ENCODE results near the gene ITGB5. TPM values are rescaled to one million over a fixed set of nuclear protein-coding genes. Genes with fewer than 3 reads are reported as not detected.

ITGB5 gene
- total RNA-seq, 1 donor from 2014 or later: 122 TPM

- Histone ChIP-seq H3K27me3 (ENCODE audit: low read depth) (no peaks in the 10 kb centered on the region), H3K36me3 (peaks cover 40% of the 10 kb centered on the region), H3K9me3 (replicated peaks) (no peaks in the 10 kb centered on the region), H3K4me3 (no peak overlapping the region), H3K27ac (replicated peaks) (peak overlapping the region; percentile 43), H3K4me1 (peaks cover 33% of the 10 kb centered on the region)
- TF ChIP-seq CTCF (IDR thresholded peaks at IDR 0.05; ENCODE audit: borderline replicate concordance): no peak
- DNase-seq: no peak
- intact Hi-C loops (cut with micrococcal nuclease): no loop called here
These were observed 36.0 kb downstream of the ITGB5 start for GRCh38 chr3:124851136-124851535.

DNA sequence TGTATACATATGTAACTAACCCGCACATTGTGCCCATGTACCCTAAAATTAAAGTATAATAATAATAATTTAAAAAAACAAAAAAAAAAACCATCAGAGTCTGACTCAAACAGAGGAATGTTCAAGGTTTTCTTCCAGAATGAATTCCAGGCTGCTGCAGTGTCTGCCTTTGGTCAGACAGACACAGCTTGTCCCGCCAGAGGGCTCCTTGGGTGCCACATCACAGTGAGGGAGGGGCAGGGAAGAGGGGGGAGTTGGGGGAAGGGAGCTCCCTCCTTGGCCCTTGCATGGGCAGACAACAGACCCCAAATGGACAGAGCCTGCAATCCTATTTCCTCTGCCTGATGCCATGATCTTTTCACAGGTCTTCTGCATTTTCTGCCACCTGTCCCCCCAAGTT, 36.5 kb downstream of the ITGB5 start:
- H3K4me3 ChIP-seq: no peak overlapping the region
- no peaks in the 10 kb centered on the region for H3K27me3 ChIP-seq (ENCODE audit: low read depth)
- TF ChIP-seq CTCF (IDR thresholded peaks at IDR 0.05; ENCODE audit: borderline replicate concordance): no peak
- no peaks in the 10 kb centered on the region for H3K9me3 ChIP-seq (replicated peaks)
- peaks cover 38% of the 10 kb centered on the region for H3K4me1 ChIP-seq
- peaks cover 35% of the 10 kb centered on the region for H3K36me3 ChIP-seq
- intact Hi-C loops (cut with micrococcal nuclease): no loop called here
- H3K27ac ChIP-seq (replicated peaks): peak overlapping the region; percentile 43
- peak; percentile 22 for DNase-seq

DNA sequence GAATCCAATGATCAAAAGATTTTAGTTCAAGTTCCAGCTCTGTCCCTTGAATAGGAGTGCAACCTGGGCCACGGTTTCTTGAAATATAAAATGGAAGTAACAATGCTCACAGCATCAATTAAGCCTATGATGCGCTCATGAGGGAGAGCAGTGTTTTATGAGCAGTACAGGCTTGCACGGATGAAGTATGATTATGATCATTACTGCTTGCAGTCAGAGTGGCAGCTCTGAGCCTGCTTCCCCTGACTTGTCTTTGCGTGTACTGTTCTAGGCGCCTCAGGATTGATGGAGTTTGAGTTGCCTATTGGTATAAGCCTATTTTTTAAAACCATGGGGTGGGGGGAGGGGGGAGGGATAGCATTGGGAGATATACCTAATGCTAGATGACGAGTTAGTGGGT, 37.0 kb downstream of the ITGB5 start:
- peaks cover 34% of the 10 kb centered on the region for H3K36me3 ChIP-seq
- intact Hi-C loops (cut with micrococcal nuclease): no loop called here
- no peak overlapping the region for H3K4me3 ChIP-seq
- no peaks in the 10 kb centered on the region for H3K9me3 ChIP-seq (replicated peaks)
- H3K4me1 ChIP-seq: peaks cover 42% of the 10 kb centered on the region
- DNase-seq: no peak
- peak overlapping the region; percentile 43 for H3K27ac ChIP-seq (replicated peaks)
- H3K27me3 ChIP-seq (ENCODE audit: low read depth): no peaks in the 10 kb centered on the region
- TF ChIP-seq CTCF (IDR thresholded peaks at IDR 0.05; ENCODE audit: borderline replicate concordance): no peak

GRCh38 chr3:124848300-124848699, 38.9 kb downstream of the ITGB5 start:
- H3K4me1 ChIP-seq: peaks cover 60% of the 10 kb centered on the region
- H3K36me3 ChIP-seq: peaks cover 24% of the 10 kb centered on the region
- H3K27ac ChIP-seq (replicated peaks): no peak overlapping the region
- no peak overlapping the region for H3K4me3 ChIP-seq
- H3K9me3 ChIP-seq (replicated peaks): no peaks in the 10 kb centered on the region
- intact Hi-C loops (cut with micrococcal nuclease): no loop called here
- no peaks in the 10 kb centered on the region for H3K27me3 ChIP-seq (ENCODE audit: low read depth)
- DNase-seq: no peak
- TF ChIP-seq CTCF (IDR thresholded peaks at IDR 0.05; ENCODE audit: borderline replicate concordance): no peak

DNA sequence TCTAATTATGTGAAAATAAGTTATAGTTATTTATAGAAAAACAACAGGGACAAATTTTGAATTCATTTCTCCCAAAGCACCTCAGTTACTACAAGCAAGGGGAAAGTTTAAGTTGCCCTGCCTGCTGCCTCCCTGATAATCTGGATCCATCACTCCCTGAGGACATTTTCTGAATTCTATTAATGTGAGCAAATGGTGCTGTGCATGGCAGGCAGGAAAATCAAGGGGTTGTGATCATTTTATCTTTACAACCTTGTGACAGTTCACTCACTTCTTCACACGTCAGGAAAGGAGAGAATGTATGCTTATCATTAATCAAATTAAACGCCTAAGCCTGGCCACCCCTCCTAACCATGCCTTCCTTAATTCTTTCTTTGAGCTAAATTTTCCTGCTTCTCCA, 39.3 kb downstream of the ITGB5 start:
- no peak overlapping the region for H3K4me3 ChIP-seq
- no peaks in the 10 kb centered on the region for H3K27me3 ChIP-seq (ENCODE audit: low read depth)
- H3K4me1 ChIP-seq: peaks cover 64% of the 10 kb centered on the region
- no peak for DNase-seq
- H3K36me3 ChIP-seq: peaks cover 24% of the 10 kb centered on the region
- H3K27ac ChIP-seq (replicated peaks): no peak overlapping the region
- intact Hi-C loops (cut with micrococcal nuclease): no loop called here
- no peaks in the 10 kb centered on the region for H3K9me3 ChIP-seq (replicated peaks)
- TF ChIP-seq CTCF (IDR thresholded peaks at IDR 0.05; ENCODE audit: borderline replicate concordance): no peak

DNA sequence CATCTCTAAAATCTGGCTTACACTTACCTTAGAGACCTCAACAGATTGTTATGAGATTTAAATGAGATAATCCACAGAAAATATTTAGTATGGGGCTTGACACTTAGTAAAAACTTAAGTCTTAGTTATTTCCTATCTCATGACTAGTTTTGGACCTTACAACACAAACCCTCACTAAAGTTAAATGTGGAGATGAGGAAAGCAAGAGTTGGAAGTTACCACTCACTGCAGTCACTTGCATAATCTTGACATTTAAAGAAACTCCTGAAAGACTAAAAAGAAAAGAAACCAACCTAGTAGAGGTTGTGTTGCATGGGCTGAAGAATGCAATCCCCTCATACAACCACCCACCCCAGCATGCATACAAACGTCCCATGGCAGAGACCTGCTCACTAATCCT, 40.1 kb downstream of the ITGB5 start:
- H3K4me3 ChIP-seq: no peak overlapping the region
- TF ChIP-seq CTCF (IDR thresholded peaks at IDR 0.05; ENCODE audit: borderline replicate concordance): no peak
- H3K4me1 ChIP-seq: peaks cover 69% of the 10 kb centered on the region
- H3K27ac ChIP-seq (replicated peaks): no peak overlapping the region
- H3K36me3 ChIP-seq: peaks cover 24% of the 10 kb centered on the region
- H3K27me3 ChIP-seq (ENCODE audit: low read depth): no peaks in the 10 kb centered on the region
- intact Hi-C loops (cut with micrococcal nuclease): no loop called here
- H3K9me3 ChIP-seq (replicated peaks): no peaks in the 10 kb centered on the region
- DNase-seq: no peak
